Muscle layer of duodenum (tissue), 2 donors: ENCODE measurements around the gene PRKD1.
"Not testable (repeated sequence)": the region's sequence is repeated elsewhere in the genome, so short reads cannot be mapped to it uniquely, and the experiment has no call there.

Experiments used
- H3K27ac ChIP-seq: one replicate; pipeline ENCODE4 v1.7.0; 2013; ENCODE audit warnings: mild to moderate bottlenecking, low read length
- H3K27me3 ChIP-seq: one replicate; pipeline ENCODE4 v1.7.0; 2013; ENCODE audit warnings: low read depth, mild to moderate bottlenecking, control low read depth, low read length
- H3K36me3 ChIP-seq, 2 donors: one replicate each; pipeline ENCODE4 v1.7.0; 2013; ENCODE audit warnings: low read length in 2 of 2, control low read depth in 1 of 2, mild to moderate bottlenecking in 1 of 2; ENCODE audit not compliant: insufficient read depth in 2 of 2, control insufficient read depth in 1 of 2
- H3K4me1 ChIP-seq, 2 donors: one replicate each; pipeline ENCODE4 v1.7.0; 2013; ENCODE audit warnings: low read length in 2 of 2, mild to moderate bottlenecking in 2 of 2, control low read depth in 1 of 2, moderate library complexity in 1 of 2; ENCODE audit not compliant: insufficient read depth in 2 of 2, control insufficient read depth in 1 of 2
- H3K4me3 ChIP-seq, 2 donors: one replicate each; pipeline ENCODE4 v1.7.0; 2013; ENCODE audit warnings: low read length in 2 of 2, low read depth in 1 of 2, mild to moderate bottlenecking in 1 of 2
- H3K9me3 ChIP-seq, 2 donors: one replicate each; pipeline ENCODE4 v1.7.0; 2013; ENCODE audit warnings: low read length in 2 of 2, control low read depth in 1 of 2, mild to moderate bottlenecking in 1 of 2; ENCODE audit not compliant: control insufficient read depth in 1 of 2
- donor health status: healthy.

The PRKD1 gene

DNA sequence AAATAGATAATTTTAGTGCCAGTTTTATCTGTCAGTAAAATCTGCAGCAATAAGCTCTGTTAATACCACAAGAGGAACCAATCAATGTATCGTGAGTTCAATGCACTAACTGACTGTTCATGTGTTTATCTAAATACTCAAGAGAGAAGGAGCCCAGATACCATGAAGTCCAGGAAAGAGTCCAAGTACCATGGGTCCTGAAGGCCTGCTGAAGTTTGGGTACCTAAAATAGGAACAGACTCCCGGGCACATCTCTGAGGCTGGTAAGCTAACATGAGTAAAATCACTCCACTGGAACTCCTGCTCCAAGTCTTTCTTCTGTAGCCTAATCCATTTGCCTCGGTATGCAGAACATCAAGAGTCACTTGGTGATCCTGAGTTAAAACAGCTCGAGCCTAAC is 71.1 kb downstream of the PRKD1 start:
- Histone ChIP-seq H3K36me3 (no peaks in the 10 kb centered on the region), H3K27me3 (no peaks in the 10 kb centered on the region), H3K27ac (no peak overlapping the region), H3K9me3 (no peaks in the 10 kb centered on the region), H3K4me3 (no peak overlapping the region), H3K4me1 (no peaks in the 10 kb centered on the region)

DNA sequence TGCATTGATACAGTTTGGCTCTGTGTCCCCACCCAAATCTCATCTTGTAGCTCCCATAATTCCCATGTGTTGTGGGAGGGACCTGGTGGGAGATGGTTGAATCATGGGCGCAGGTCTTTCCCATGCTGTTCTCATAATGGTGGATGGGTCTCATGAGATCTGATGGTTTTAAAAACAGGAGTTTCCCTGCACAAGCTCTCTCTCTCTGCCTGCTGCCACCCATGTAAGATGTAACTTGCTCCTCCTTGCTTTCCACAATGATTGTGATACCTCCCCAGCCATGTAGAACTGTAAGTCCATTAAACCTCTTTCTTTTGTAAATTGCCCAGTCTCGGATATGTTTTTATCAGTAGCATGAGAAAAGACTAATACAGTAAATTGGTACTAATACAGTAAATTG is 74.0 kb downstream of the PRKD1 start:
- not testable (repeated sequence) for H3K36me3 ChIP-seq, H3K27me3 ChIP-seq, H3K27ac ChIP-seq, H3K9me3 ChIP-seq, H3K4me1 ChIP-seq, H3K4me3 ChIP-seq

GRCh38 chr14:29853272-29853671 is 74.4 kb downstream of the PRKD1 start:
- Histone ChIP-seq H3K27me3 (no peaks in the 10 kb centered on the region), H3K36me3 (no peaks in the 10 kb centered on the region), H3K4me3 (no peak overlapping the region), H3K27ac (no peak overlapping the region), H3K9me3 (no peaks in the 10 kb centered on the region), H3K4me1 (no peaks in the 10 kb centered on the region)

DNA sequence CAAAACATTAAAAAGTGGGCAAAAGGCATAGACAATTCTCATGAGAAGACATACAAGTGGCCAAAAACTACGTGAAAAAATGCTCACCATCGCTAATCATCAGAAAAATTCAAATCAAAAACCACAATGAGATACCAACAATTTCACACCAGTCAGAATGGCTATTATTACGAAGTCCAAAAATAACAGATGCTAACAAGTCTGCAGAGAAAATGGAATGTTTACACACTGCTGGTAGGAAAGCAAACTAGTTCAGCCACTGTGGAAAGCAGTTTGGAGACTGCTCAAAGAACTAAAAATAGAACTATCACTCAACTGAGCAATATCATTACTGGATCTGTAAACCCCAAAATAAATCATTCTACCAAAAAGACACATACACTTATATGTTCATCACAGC is 76.2 kb downstream of the PRKD1 start:
- H3K36me3 ChIP-seq: no peaks in the 10 kb centered on the region
- H3K27ac ChIP-seq: no peak overlapping the region
- no peaks in the 10 kb centered on the region for H3K9me3 ChIP-seq

GRCh38 chr14:29847056-29847380 is 80.6 kb downstream of the PRKD1 start:
- no peaks in the 10 kb centered on the region for H3K4me1 ChIP-seq
- H3K4me3 ChIP-seq: no peak overlapping the region
- no peaks in the 10 kb centered on the region for H3K27me3 ChIP-seq
- H3K27ac ChIP-seq: no peak overlapping the region
- H3K9me3 ChIP-seq: no peaks in the 10 kb centered on the region
- H3K36me3 ChIP-seq: no peaks in the 10 kb centered on the region

More for the DNA sequence above, 76.2 kb downstream of the PRKD1 start:
- Histone ChIP-seq H3K4me1 (no peaks in the 10 kb centered on the region), H3K27me3 (no peaks in the 10 kb centered on the region), H3K4me3 (no peak overlapping the region)

DNA sequence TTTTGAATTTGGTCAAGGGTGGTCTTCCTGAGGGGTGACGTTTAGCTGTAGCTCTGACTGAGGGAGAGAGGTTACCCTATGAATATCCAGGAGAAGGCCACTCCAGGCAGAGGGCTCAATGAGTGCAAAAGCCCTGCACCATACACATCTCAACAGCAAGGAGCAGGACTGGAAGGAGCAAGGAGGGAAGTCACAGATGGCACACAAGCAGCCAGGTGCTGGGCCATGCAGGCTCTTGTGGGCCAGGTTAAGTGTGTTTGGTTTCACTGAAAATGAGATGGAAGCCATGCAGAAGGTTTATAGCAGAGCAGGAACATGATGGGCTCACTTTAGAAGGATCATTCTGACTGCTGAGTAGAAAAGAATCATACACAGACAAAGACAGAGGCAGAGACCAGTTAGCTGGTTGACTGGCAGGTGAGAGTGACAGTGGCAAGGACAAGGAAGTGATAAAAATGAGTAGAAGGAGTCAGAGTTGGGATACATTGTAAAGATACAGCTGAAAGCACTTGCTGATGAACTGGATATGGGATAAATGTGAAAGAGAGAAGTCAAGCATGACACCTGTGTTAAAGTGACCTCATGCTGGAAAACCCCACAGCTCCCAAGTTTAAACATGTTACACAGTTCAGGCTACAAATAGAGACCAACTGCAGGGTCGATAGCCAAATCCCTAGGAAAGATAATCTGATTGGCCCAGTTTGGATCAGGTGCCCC is 81.2 kb downstream of the PRKD1 start:
- Histone ChIP-seq H3K4me3 (no peak overlapping the region), H3K36me3 (no peaks in the 10 kb centered on the region), H3K27ac (no peak overlapping the region), H3K27me3 (no peaks in the 10 kb centered on the region), H3K4me1 (no peaks in the 10 kb centered on the region), H3K9me3 (no peaks in the 10 kb centered on the region)

DNA sequence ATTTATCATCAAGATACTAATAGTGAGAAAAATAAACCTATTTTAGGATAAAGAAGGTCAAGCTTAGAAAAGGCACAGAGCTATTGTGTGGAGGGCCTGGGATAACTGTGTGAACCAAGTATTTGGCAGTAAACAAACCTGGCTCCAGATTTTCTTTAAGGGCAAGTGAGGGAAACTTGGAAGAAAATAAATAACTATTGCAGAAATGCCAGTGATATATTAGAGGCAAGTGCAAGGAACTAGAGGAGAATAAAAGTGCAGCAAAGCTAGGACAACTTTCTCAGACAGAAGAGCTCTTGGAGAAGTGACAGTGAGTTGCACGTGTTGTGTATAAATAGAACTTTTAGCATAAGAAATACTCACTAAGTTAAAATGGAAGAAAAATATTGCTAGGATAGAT is 83.7 kb downstream of the PRKD1 start:
- Histone ChIP-seq H3K27ac (no peak overlapping the region), H3K27me3 (no peaks in the 10 kb centered on the region), H3K4me1 (no peaks in the 10 kb centered on the region)

GRCh38 chr14:29842228-29842627 is 85.4 kb downstream of the PRKD1 start:
- Histone ChIP-seq H3K27ac (no peak overlapping the region), H3K36me3 (peaks cover 0 to 8% of the 10 kb centered on the region in 2 donors), H3K27me3 (no peaks in the 10 kb centered on the region), H3K4me3 (no peak overlapping the region), H3K4me1 (no peaks in the 10 kb centered on the region), H3K9me3 (peaks cover 0 to 28% of the 10 kb centered on the region in 2 donors)

More for the DNA sequence above, 83.7 kb downstream of the PRKD1 start:
- H3K4me3 ChIP-seq: no peak overlapping the region
- H3K36me3 ChIP-seq: peaks cover 0 to 6% of the 10 kb centered on the region in 2 donors
- H3K9me3 ChIP-seq: peaks cover 0 to 24% of the 10 kb centered on the region in 2 donors

GRCh38 chr14:29840369-29840892 is 87.2 kb downstream of the PRKD1 start:
- H3K27me3 ChIP-seq, H3K36me3 ChIP-seq, H3K27ac ChIP-seq, H3K4me1 ChIP-seq: not testable (repeated sequence)
- peaks cover 0 to 28% of the 10 kb centered on the region in 2 donors for H3K9me3 ChIP-seq
- peak overlapping the region in 1 of 2 donors; percentile 32 for H3K4me3 ChIP-seq

DNA sequence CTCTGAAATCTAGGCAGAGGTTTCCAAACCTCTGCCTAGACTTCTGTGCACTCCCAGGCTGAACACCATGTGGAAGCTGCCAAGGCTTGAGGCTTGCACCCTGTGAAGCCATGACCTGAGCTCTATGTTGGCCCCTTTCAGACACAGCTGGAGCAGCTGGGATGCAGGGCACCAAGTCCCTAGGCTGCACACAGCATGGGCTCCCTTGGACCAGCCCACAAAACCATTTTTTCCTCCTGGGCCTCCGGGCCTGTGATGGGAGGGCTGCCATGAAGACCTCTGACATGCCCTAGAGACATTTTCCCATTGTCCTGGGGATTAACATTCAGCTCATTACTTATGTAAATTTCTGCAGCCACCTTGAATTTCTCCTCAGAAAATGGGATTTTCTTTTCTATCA is 88.0 kb downstream of the PRKD1 start:
- not testable (repeated sequence) for H3K27ac ChIP-seq, H3K36me3 ChIP-seq, H3K4me1 ChIP-seq, H3K27me3 ChIP-seq
- Histone ChIP-seq H3K4me3 (peak overlapping the region in 1 of 2 donors; percentile 6), H3K9me3 (peaks cover 0 to 28% of the 10 kb centered on the region in 2 donors)

GRCh38 chr14:29838752-29839151 is 88.9 kb downstream of the PRKD1 start:
- Histone ChIP-seq H3K27me3 (no peaks in the 10 kb centered on the region), H3K4me3 (no peak overlapping the region), H3K9me3 (peaks cover 0 to 28% of the 10 kb centered on the region in 2 donors), H3K4me1 (no peaks in the 10 kb centered on the region), H3K27ac (no peak overlapping the region), H3K36me3 (peaks cover 0 to 8% of the 10 kb centered on the region in 2 donors)

DNA sequence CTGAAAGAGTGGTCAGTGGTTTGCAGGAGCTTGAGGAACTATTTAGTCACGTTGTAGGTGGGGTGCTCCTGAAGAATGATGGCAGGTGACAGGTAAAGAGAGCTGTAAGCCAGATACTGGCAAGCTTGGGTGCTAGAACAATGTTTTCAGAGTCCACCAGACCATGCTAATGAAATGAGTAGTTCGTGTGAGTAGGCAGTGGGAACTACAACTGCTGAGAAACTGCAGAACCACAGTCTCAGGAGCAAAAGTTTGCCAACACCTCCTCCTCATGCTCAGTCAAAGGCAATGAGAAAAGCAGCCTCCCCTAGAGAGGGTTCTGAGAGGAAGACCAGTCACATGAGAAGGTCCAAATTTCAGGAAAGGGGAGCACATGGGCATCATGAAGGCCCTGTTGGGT is 91.3 kb downstream of the PRKD1 start:
- H3K4me3 ChIP-seq: no peak overlapping the region
- H3K27me3 ChIP-seq: no peaks in the 10 kb centered on the region
- H3K36me3 ChIP-seq: peaks cover 0 to 8% of the 10 kb centered on the region in 2 donors
- H3K9me3 ChIP-seq: peaks cover 0 to 27% of the 10 kb centered on the region in 2 donors
- H3K4me1 ChIP-seq: no peaks in the 10 kb centered on the region
- H3K27ac ChIP-seq: no peak overlapping the region
